ENCODE results near the gene HTD2.

DNA sequence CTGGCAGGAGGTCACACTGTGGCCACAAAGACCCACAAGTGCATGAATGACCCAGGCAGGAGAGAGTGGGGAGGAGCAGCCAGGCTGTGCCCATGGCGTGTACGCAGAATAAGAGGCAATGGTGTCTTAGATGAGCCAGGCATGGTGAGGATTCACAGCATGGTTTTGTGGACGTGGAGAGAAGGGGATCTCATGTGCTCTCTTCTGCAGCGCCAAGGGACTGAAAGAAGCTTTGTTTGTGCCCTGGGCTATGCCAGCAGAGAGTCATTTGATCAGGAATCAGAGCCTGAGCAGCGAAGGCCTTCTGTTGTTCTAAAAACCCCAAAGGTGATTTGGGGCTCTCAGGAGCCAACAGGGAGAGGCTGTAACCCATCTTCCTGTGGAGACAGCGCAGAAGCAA, 19.0 kb upstream of the HTD2 start:
- TF ChIP-seq ZNF274 (IDR thresholded peaks at IDR 0.05; ENCODE audit: low read depth, low read length) (no peak), YY1 (IDR thresholded peaks at IDR 0.05; ENCODE audit: insufficient read depth, insufficient read length) (no peak), SUZ12 (IDR thresholded peaks at IDR 0.05; ENCODE audit: extremely low read depth, insufficient read depth, insufficient read length) (no peak)

Data from NT2/D1 (cell line).